ENCODE measurements around the gene ZNF418.
"Not testable (repeated sequence)": the region's sequence is repeated elsewhere in the genome, so short reads cannot be mapped to it uniquely, and the experiment has no call there.

The ZNF418 gene

GRCh38 chr19:57886046-57886445, 49.2 kb downstream of the ZNF418 start:
- no peak for DNase-seq (ENCODE audit: low read depth in 1 of 2, low spot score in 1 of 2)
- in situ Hi-C loops (cut with HindIII; ENCODE audit: low pct_unique_long_range_greater_than_20kb, low sequenced_read_pairs): no loop called here
- TF ChIP-seq JUND (IDR thresholded peaks at IDR 0.05; ENCODE audit: low read depth): no peak

- in situ Hi-C loops (cut with HindIII; ENCODE audit: low pct_unique_long_range_greater_than_20kb, low sequenced_read_pairs): not testable (repeated sequence)
- peak in 1 of 2 experiments; percentile 29 for DNase-seq (ENCODE audit: low read depth in 1 of 2, low spot score in 1 of 2)
Observed at GRCh38 chr19:57873883-57874799, 61.1 kb downstream of the ZNF418 start.

GRCh38 chr19:57872450-57872849, 62.8 kb downstream of the ZNF418 start:
- in situ Hi-C loops (cut with HindIII; ENCODE audit: low pct_unique_long_range_greater_than_20kb, low sequenced_read_pairs): no loop called here
- DNase-seq (ENCODE audit: low read depth in 1 of 2, low spot score in 1 of 2): peak in 1 of 2 experiments; percentile 26
- TF ChIP-seq JUND (IDR thresholded peaks at IDR 0.05; ENCODE audit: low read depth): no peak

Measured in T47D (cell line).